Psoas muscle (tissue), 8 donors: ENCODE results near the gene UMAD1. TPM values are rescaled to one million over a fixed set of nuclear protein-coding genes. Genes with fewer than 3 reads are reported as not detected.

Experiments used
- ATAC-seq, 4 donors: fragments of 200-7000 bp; cut with Tn5 transposase; one replicate each; pipeline ENCODE4 v1.9.1; 2020; ENCODE audit warnings: moderate library complexity in 3 of 4, mild to moderate bottlenecking in 2 of 4
- DNase-seq, 2 donors: peaks; one replicate each; pipeline ENCODE4 v3.0.0-alpha.2; 2020
- H3K27ac ChIP-seq: fragments of 200-600 bp; one replicate; pipeline ENCODE4 v1.8.0; 2022
- H3K27me3 ChIP-seq, 3 donors: fragments of 200-600 bp in 1 of 3; one replicate each; pipeline versions ENCODE4 v1.6.1 to v1.8.0; 2013 to 2022; ENCODE audit warnings: low read length in 2 of 3, mild to moderate bottlenecking in 2 of 3, moderate library complexity in 1 of 3; ENCODE audit not compliant: insufficient read depth in 3 of 3
- H3K36me3 ChIP-seq, 2 donors: fragments of 200-600 bp in 1 of 2; one replicate each; pipeline versions ENCODE4 v1.6.1 to v1.8.0; 2013 to 2022; ENCODE audit warnings: low read depth in 1 of 2, mild to moderate bottlenecking in 1 of 2, moderate library complexity in 1 of 2; ENCODE audit not compliant: insufficient read depth in 1 of 2
- H3K4me1 ChIP-seq: fragments of 200-600 bp; one replicate; pipeline ENCODE4 v1.8.0; 2022
- H3K4me3 ChIP-seq: fragments of 200-600 bp; one replicate; pipeline ENCODE4 v1.8.0; 2022; ENCODE audit warnings: mild to moderate bottlenecking
- H3K9me3 ChIP-seq: fragments of 200-600 bp; one replicate; pipeline ENCODE4 v1.8.0; 2022
- WGBS, 3 donors: extraction: QIAGEN DNeasy Blood & Tissue Kit; methylation state at CpG; one replicate each; pipeline versions ENCODE4 v1.1.6 to v1.1.7; 2013; 5-methylcytosine and 5-hydroxymethylcytosine counted together
- intact Hi-C, 2 donors: fragments of 100-400 bp; cut with DNase I; formaldehyde crosslinking; loops; one replicate each; pipeline versions ENCODE4 v1.11.0 to v1.14.2; 2022
- polyA plus RNA-seq, 3 donors: library from polyadenylated mRNA; stranded (reverse); fragments of 200-250 nt; gene quantifications; one replicate each; pipeline ENCODE4 v1.2.3, GENCODE V29; 2013
- total RNA-seq, 4 donors: library from RNA; stranded (reverse); fragmentation: NEBNext Ultra II Directional in 2 of 4; extraction: Animal tissue kit (Norgen Biotek cat#: 25700) in 2 of 4; gene quantifications; one replicate each; pipeline versions ENCODE4 v1.2.1 to v1.2.4, GENCODE V29; 2021 to 2023
- TF ChIP-seq, protein P1 (sequence below): fragments of 200-600 bp; IDR thresholded peaks from one replicate; pipeline ENCODE4 v1.8.0; 2022; ENCODE audit warnings: antibody characterized with exemption
- donor health status: healthy with polysubstance abuse.
- donor health status: DM: no; HTN: no; CAD: no; lungs with moderate emphysema.
- donor health status: Bipolar disorder and iron deficiency.
- donor health status: healthy.
- donor health status: DM: yes; HTN: yes; CAD: no.
- donor health status: DM: no; HTN: no; CAD: no.
- donor health status: DM: no; HTN: no; CAD: no.
- donor health status: DM: yes; HTN: yes; CAD: no.

UMAD1 gene
- total and polyA plus RNA-seq, 7 donors: 6.2 to 19.1 (median 12.3) TPM

DNA sequence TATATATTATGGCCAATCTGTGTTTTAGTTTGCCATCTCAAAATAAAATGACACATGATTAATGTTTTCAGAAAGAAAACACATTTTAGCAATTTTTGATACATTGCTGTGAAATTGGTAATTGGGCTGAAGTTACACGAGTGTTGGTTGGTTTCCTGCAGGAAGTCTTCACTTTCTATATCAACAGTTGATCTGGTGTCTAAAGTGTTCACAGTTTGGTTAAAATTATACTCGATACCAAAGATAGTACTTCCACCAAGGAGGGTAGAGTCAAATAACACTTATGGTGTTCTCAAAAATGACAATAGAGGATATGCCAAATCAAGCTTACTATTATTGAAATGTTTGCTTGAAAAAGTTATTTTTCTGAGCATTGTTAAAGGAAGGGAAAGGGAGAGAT is 207.7 kb downstream of the UMAD1 start:
- no peak for ATAC-seq
- H3K27me3 ChIP-seq: no peaks in the 10 kb centered on the region
- TF ChIP-seq, protein P1, sequence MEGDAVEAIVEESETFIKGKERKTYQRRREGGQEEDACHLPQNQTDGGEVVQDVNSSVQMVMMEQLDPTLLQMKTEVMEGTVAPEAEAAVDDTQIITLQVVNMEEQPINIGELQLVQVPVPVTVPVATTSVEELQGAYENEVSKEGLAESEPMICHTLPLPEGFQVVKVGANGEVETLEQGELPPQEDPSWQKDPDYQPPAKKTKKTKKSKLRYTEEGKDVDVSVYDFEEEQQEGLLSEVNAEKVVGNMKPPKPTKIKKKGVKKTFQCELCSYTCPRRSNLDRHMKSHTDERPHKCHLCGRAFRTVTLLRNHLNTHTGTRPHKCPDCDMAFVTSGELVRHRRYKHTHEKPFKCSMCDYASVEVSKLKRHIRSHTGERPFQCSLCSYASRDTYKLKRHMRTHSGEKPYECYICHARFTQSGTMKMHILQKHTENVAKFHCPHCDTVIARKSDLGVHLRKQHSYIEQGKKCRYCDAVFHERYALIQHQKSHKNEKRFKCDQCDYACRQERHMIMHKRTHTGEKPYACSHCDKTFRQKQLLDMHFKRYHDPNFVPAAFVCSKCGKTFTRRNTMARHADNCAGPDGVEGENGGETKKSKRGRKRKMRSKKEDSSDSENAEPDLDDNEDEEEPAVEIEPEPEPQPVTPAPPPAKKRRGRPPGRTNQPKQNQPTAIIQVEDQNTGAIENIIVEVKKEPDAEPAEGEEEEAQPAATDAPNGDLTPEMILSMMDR: no peak
- H3K4me3 ChIP-seq: no peak overlapping the region
- 56 to 76% (median 67%) methylated on average over 2 of the region's 2 CpGs for whole genome bisulfite sequencing, 3 donors
- H3K4me1 ChIP-seq: no peaks in the 10 kb centered on the region
- H3K36me3 ChIP-seq: no peaks in the 10 kb centered on the region
- H3K9me3 ChIP-seq: no peaks in the 10 kb centered on the region
- no peak overlapping the region for H3K27ac ChIP-seq
- intact Hi-C loops: no loop called here
- DNase-seq: no peak

DNA sequence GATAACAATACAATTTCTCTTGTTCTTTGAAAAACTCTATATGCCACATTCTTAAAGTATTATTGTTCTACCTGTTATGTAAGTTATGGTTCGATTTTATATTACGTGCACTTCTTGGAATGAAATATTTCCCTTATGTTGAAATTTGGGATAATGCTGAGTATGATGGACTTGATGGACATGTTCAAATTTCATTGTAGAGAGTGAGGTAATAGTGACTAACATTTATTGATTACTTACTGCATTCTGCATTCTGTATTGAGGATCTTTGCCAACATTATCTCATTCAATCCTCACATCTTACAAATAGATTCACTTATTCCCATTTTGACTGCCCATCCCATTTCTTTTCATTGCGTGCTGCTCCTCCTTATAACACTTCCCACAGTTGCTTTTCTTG is 208.3 kb downstream of the UMAD1 start:
- intact Hi-C loops: no loop called here
- 65 to 97% (median 85%) methylated on average over 3 of the region's 3 CpGs for WGBS, 3 donors
- no peak overlapping the region for H3K27ac ChIP-seq
- TF ChIP-seq, protein P1: no peak
- no peaks in the 10 kb centered on the region for H3K36me3 ChIP-seq
- no peaks in the 10 kb centered on the region for H3K9me3 ChIP-seq
- H3K27me3 ChIP-seq: no peaks in the 10 kb centered on the region
- ATAC-seq (no peak), DNase-seq (no peak)
- no peaks in the 10 kb centered on the region for H3K4me1 ChIP-seq
- H3K4me3 ChIP-seq: no peak overlapping the region

DNA sequence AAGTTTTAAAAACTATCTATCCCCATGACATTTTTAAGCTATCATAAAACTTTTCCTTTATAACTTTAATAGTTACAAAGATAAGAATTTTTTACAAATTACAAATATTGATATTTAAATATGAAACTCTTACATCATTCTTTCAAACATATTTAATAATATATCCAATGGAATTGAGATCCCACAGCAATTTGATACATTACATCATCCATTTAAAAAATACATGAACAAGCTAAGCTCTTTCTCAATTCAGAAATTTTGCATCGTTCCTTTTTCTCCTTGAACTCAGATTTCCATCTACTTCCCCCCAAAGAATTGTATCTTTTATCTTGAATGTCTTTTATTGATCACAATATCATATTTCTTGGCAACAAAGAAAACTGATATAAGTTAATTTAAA is 209.6 kb downstream of the UMAD1 start:
- Histone ChIP-seq H3K9me3 (peaks cover 8% of the 10 kb centered on the region), H3K27ac (no peak overlapping the region), H3K27me3 (no peaks in the 10 kb centered on the region), H3K4me1 (no peaks in the 10 kb centered on the region), H3K36me3 (no peaks in the 10 kb centered on the region), H3K4me3 (no peak overlapping the region)
- DNase-seq: no peak
- no peak for ATAC-seq
- TF ChIP-seq, protein P1: no peak
- intact Hi-C loops: no loop called here
- 62 to 68% (median 67%) methylated on average over 1 of the region's 1 CpG for WGBS, 3 donors

DNA sequence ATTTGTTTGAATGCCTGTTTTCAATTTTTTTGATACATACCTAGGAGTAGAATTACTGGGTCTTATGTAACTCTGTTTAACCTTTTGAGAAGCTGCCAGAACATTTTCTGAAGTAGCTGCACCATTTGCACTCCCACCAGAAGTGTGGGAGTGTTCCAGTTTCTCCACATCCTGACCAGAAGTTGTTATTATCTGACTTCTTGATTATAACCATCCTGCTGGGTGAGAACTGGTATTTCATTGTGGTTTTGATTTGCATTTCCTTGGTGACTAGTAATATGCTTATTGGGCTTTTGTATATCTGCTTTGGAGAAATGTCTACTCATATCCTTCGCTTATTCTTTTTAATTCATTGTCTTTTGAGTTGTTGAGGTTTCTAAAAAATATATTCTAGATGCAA is 210.8 kb downstream of the UMAD1 start:
- TF ChIP-seq, protein P1: no peak
- H3K4me1 ChIP-seq: no peaks in the 10 kb centered on the region
- no peak overlapping the region for H3K27ac ChIP-seq
- 97 to 100% (median 98%) methylated on average over 1 of the region's 1 CpG for WGBS, 3 donors
- H3K27me3 ChIP-seq: no peaks in the 10 kb centered on the region
- ATAC-seq: no peak
- DNase-seq: no peak
- intact Hi-C loops: no loop called here
- H3K9me3 ChIP-seq: peaks cover 13% of the 10 kb centered on the region
- H3K36me3 ChIP-seq: no peaks in the 10 kb centered on the region
- H3K4me3 ChIP-seq: no peak overlapping the region

DNA sequence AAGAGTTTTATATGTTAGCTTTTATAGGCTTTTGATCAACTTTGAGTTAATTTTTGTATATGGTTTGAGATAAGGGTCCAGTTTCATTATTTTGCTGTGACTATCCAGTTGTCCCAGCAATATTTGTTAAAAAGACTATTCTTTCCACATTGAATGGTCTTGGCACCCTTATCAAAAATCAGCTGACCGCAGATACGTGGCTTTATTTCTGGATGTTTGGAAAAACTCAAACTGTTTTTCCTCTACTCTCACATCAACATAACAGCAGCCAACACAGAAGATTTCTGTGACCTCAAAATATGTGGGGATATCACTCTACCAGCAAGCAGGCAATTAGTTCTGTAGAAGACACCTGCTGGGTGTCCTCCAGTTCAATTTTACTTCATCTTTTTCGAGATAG is 211.4 kb downstream of the UMAD1 start:
- WGBS, 3 donors: 74 to 88% (median 83%) methylated on average over 3 of the region's 3 CpGs
- intact Hi-C loops: no loop called here
- no peaks in the 10 kb centered on the region for H3K36me3 ChIP-seq

More for the DNA sequence above, 211.4 kb downstream of the UMAD1 start:
- H3K27me3 ChIP-seq: no peaks in the 10 kb centered on the region
- ATAC-seq (no peak), DNase-seq (no peak)
- no peak overlapping the region for H3K27ac ChIP-seq
- TF ChIP-seq, protein P1: no peak
- H3K9me3 ChIP-seq: peaks cover 13% of the 10 kb centered on the region
- no peak overlapping the region for H3K4me3 ChIP-seq
- peaks cover 4% of the 10 kb centered on the region for H3K4me1 ChIP-seq
